ENCODE data around the gene IDH3B. TPM values are rescaled to one million over a fixed set of nuclear protein-coding genes. Genes with fewer than 3 reads are reported as not detected.

Gene IDH3B
- total RNA-seq, 1 donor from 2014 or later = 101 TPM

DNA sequence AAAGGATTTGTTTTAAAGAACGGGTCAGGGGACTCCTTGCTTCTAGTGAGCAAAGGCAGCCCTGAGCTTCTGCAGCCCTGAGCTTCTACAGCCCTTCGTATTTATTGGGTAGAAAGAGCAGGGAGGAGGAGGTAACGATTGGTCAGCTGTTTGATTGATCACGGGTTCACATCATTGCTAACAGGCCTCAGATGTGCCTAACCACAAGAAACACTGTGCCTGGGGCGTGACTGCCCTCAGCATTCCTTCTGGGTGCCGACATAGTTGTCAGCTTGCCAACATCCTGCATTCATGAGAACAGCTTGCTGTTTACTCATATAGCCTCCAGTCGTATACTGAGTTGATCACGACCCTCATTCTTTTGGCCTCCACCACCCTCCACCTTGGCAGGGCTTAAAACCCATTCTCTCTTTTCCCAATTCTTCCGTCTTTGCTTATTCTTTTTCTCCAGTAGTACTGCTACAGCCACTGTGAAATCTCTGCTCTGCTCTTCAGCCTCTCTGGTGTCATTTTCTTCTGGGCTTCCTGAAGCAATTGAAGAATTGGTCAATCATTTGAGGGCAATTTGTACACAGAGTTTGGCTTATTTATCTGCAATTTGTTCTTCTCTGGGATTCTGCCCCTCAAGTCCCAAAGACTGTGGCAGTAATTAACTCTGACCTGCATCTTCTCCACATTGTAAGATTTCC is 37.0 kb downstream of the IDH3B start:
- peaks cover 37% of the 10 kb centered on the region for H3K27me3 Mint-ChIP-seq
- DNase-seq (ENCODE audit: extremely low spot score, unreplicated experiment) = no peak
- TF ChIP-seq, protein P1, sequence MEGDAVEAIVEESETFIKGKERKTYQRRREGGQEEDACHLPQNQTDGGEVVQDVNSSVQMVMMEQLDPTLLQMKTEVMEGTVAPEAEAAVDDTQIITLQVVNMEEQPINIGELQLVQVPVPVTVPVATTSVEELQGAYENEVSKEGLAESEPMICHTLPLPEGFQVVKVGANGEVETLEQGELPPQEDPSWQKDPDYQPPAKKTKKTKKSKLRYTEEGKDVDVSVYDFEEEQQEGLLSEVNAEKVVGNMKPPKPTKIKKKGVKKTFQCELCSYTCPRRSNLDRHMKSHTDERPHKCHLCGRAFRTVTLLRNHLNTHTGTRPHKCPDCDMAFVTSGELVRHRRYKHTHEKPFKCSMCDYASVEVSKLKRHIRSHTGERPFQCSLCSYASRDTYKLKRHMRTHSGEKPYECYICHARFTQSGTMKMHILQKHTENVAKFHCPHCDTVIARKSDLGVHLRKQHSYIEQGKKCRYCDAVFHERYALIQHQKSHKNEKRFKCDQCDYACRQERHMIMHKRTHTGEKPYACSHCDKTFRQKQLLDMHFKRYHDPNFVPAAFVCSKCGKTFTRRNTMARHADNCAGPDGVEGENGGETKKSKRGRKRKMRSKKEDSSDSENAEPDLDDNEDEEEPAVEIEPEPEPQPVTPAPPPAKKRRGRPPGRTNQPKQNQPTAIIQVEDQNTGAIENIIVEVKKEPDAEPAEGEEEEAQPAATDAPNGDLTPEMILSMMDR (conservative IDR thresholded peaks at IDR 0.05) = no peak
- peaks cover 7% of the 10 kb centered on the region for H3K9me3 Mint-ChIP-seq
- no peak overlapping the region for H3K27ac Mint-ChIP-seq
- H3K36me3 Mint-ChIP-seq = no peaks in the 10 kb centered on the region
- H3K4me1 Mint-ChIP-seq (ENCODE audit: unreplicated experiment) = no peaks in the 10 kb centered on the region
- no peak overlapping the region for H3K4me3 Mint-ChIP-seq

DNA sequence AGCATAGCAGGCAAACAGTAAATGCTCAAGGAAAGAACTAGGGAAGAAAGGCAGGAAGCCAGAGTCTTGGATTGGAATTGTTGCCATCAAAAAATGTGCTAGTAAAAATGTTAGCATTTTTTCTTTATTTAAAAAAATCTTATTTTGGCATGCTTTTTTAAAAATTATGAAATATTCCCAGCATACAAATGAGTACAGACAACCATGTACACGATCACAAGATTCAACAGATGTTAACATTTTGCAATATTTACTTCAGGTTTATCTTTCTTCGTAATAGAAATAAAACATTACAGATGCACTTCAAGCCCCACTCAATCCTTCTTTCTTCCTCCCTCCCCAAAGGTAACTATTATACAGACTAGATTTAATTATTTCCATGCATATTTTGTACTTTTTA is 39.0 kb downstream of the IDH3B start:
- no peak for DNase-seq (ENCODE audit: extremely low spot score, unreplicated experiment)
- H3K27ac Mint-ChIP-seq = no peak overlapping the region
- H3K4me3 Mint-ChIP-seq = no peak overlapping the region
- TF ChIP-seq, protein P1 (conservative IDR thresholded peaks at IDR 0.05) = no peak
- H3K27me3 Mint-ChIP-seq = peaks cover 35% of the 10 kb centered on the region
- H3K36me3 Mint-ChIP-seq = no peaks in the 10 kb centered on the region
- H3K4me1 Mint-ChIP-seq (ENCODE audit: unreplicated experiment) = no peaks in the 10 kb centered on the region
- peaks cover 13% of the 10 kb centered on the region for H3K9me3 Mint-ChIP-seq

DNA sequence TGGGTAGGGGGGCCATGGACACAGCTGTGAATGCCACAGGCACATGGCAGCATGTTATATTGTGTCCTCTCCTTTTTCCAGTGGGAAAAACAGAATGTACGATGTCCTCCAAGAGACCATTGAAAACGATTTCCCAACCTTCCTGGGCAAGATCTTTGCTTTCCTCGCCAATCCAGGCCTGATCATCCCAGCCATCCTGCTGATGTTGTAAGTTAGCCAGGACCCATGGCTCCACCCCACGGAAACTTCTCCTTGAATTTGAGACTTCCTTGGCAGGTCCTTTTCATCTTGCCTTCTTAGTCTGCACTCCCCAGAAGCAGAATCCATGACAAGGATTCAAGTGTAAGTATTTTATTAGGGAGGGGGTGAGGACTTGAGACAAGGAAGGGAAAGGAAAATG is 39.8 kb downstream of the IDH3B start:
- no peak for DNase-seq (ENCODE audit: extremely low spot score, unreplicated experiment)
- H3K9me3 Mint-ChIP-seq = peaks cover 13% of the 10 kb centered on the region
- no peaks in the 10 kb centered on the region for H3K4me1 Mint-ChIP-seq (ENCODE audit: unreplicated experiment)
- H3K4me3 Mint-ChIP-seq = no peak overlapping the region
- H3K27me3 Mint-ChIP-seq = peaks cover 42% of the 10 kb centered on the region
- no peaks in the 10 kb centered on the region for H3K36me3 Mint-ChIP-seq
- no peak overlapping the region for H3K27ac Mint-ChIP-seq
- TF ChIP-seq, protein P1 (conservative IDR thresholded peaks at IDR 0.05) = no peak

DNA sequence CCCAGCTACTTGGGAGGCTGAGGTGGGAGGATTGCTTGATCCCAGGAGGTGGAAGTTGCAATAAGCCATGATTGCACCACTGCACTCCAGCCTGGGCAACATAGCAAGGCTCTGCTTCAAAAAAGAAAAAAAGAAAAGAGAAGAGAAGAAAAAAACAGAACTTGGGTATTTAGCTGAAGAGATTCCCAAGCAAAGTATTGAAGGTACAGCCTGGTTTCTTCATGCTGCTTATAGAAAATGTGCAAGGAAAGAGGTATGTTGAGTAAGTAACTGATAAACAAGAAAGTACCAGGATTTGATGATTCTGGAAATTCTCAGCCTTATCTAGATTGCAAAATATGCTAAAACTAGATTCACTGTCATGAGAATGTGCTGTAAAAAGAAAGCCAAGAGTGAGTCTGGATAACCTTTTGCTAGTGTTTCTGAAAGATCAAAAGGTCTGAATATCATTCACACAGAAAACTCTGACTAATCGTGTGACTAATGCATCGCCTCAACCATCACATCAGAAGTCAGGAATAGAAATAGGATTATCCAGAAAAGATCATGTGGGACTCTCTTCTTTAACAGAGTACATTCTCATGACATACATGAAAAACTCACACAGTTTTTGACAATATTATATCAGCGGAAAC is 43.9 kb downstream of the IDH3B start:
- peaks cover 42% of the 10 kb centered on the region for H3K27me3 Mint-ChIP-seq
- peaks cover 6% of the 10 kb centered on the region for H3K9me3 Mint-ChIP-seq
- no peaks in the 10 kb centered on the region for H3K36me3 Mint-ChIP-seq
- TF ChIP-seq, protein P1 (conservative IDR thresholded peaks at IDR 0.05) = no peak
- no peak for DNase-seq (ENCODE audit: extremely low spot score, unreplicated experiment)
- no peak overlapping the region for H3K4me3 Mint-ChIP-seq
- no peak overlapping the region for H3K27ac Mint-ChIP-seq
- no peaks in the 10 kb centered on the region for H3K4me1 Mint-ChIP-seq (ENCODE audit: unreplicated experiment)

DNA sequence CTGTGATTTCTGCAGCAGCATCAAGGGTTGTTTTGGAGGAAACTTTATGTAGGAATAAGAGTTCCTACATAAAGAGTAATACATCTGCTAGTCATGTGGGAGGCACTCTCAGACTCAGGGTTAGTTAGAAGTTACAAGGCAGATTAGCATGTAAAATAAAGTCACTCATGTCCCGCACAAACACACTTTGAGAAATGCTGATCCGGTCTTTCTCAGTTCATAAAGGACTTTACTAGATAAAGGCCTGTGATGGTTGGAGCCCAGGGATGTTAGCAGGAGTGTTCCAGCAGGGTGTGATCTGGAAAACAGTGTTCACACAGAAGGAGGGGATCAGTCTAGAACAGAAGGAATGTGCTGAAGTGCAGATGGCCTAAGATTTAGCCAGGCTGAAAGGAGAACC is 44.7 kb downstream of the IDH3B start:
- peaks cover 6% of the 10 kb centered on the region for H3K9me3 Mint-ChIP-seq
- peaks cover 40% of the 10 kb centered on the region for H3K27me3 Mint-ChIP-seq
- H3K4me1 Mint-ChIP-seq (ENCODE audit: unreplicated experiment) = no peaks in the 10 kb centered on the region
- H3K27ac Mint-ChIP-seq = no peak overlapping the region
- TF ChIP-seq, protein P1 (conservative IDR thresholded peaks at IDR 0.05) = no peak
- H3K4me3 Mint-ChIP-seq = no peak overlapping the region
- DNase-seq (ENCODE audit: extremely low spot score, unreplicated experiment) = no peak
- no peaks in the 10 kb centered on the region for H3K36me3 Mint-ChIP-seq
